BJ (cell line): Measurements from ENCODE around the gene FLAD1. TPM values are rescaled to one million over a fixed set of nuclear protein-coding genes. Genes with fewer than 3 reads are reported as not detected.

Experiments
- CTCF ChIA-PET: fragments of 350-600 bp; formaldehyde crosslinking; extraction: SDS; loops from one replicate; lab custom pipeline; 2021; ENCODE audit warnings: antibody characterized with exemption, inconsistent platforms; lab: Yijun Ruan, JAX
- POLR2A ChIA-PET: fragments of 300-600 bp; sonication (Branson Sonifier 250); formaldehyde crosslinking; extraction: SDS; loops from one replicate; lab custom pipeline; 2021; ENCODE audit warnings: antibody characterized with exemption; lab: Charles Lee
- DNase-seq: peaks from one replicate; pipeline ENCODE4 v3.0.0-alpha.2; 2011; ENCODE audit warnings: low read depth
- H3K27me3 ChIP-seq: 2 replicates; pipeline ENCODE4 v1.6.0; 2011; ENCODE audit warnings: low read length; ENCODE audit not compliant: control insufficient read depth, insufficient read depth
- H3K36me3 ChIP-seq: 2 replicates; pipeline ENCODE4 v1.5.1; 2011; ENCODE audit warnings: low read length; ENCODE audit not compliant: control insufficient read depth, insufficient read depth
- H3K4me3 ChIP-seq: 2 replicates; pipeline ENCODE4 v1.5.1; 2011; ENCODE audit warnings: low read depth, mild to moderate bottlenecking, control low read depth, low read length
- CTCF ChIP-seq: IDR thresholded peaks from 2 replicates; pipeline ENCODE4 v1.5.1; 2011; ENCODE audit warnings: low read depth, mild to moderate bottlenecking, control low read depth, inconsistent platforms, low read length, moderate library complexity; ENCODE audit not compliant: insufficient read depth
- polyA plus RNA-seq: library from polyadenylated mRNA; depleted of rRNA; stranded (reverse); fragments of >200 nt; gene quantifications from 2 replicates; pipeline ENCODE4 v1.2.3, GENCODE V29; 2011

The FLAD1 gene
- polyA plus RNA-seq, 1 experiment = 40.5 TPM

DNA sequence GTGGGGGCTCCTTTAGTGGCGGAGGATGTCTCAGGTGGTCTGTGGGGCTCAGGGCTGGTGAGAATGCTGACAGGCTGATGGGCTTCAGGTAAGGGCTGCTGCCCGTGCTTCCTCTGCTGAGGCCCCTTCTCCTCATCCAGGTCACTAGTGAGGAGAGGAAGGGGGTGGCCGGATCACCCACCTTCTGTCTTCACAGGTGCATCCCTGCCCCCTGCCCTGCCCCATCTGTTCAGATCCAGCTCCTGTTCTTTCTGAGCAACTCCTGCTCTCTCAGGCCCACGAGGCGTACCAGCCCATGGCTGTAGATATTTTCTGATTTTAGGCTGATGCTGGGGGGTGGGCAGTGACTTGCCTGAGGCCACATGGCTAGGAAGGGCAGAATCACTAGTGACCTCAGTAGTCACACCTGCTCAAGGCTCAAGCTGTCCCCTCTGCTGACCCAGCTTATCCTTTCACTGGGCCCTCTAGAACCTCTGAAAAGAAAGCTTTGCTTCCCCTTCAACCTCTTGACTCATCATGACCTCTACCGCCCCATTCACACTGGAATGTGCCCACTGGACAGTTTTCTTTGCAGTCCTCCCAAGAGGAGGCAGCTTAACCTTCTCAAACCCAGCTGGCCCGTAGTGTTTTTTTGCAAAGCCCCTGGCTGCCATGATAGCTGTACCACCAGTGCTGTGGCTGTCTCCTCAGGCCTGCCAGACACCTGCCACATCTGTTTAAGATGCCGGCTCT is 35.6 kb downstream of the FLAD1 start:
- no peak for TF ChIP-seq CTCF
- peaks cover 8% of the 10 kb centered on the region; the same call in 1 of the 2 replicates for H3K36me3 ChIP-seq
- ChIA-PET CTCF (interaction anchor here (0.6 to 10.2 kb wide), 14 partner anchors 14 to 73 kb away, joined by 3 to 95 read pairs (median 6); partner anchors contain the start of genes EFNA3, LENEP, PBXIP1 and PYGO2), POLR2A (no interaction called here)
- DNase-seq = no peak
- no peak overlapping the region for H3K4me3 ChIP-seq
- H3K27me3 ChIP-seq = no peaks in the 10 kb centered on the region

- no peak for TF ChIP-seq CTCF
- Histone ChIP-seq H3K36me3 (peaks cover 8% of the 10 kb centered on the region; the same call in 1 of the 2 replicates), H3K27me3 (no peaks in the 10 kb centered on the region), H3K4me3 (no peak overlapping the region)
- no peak for DNase-seq
- POLR2A ChIA-PET = no interaction called here
- CTCF ChIA-PET = interaction anchor here (0.6 to 10.2 kb wide), 10 partner anchors 15 to 83 kb away, joined by 3 to 95 read pairs (median 6); partner anchors contain the start of genes ADAM15, LENEP, PBXIP1 and PMVK
These were observed 36.5 kb downstream of the FLAD1 start for GRCh38 chr1:155019377-155020245.

DNA sequence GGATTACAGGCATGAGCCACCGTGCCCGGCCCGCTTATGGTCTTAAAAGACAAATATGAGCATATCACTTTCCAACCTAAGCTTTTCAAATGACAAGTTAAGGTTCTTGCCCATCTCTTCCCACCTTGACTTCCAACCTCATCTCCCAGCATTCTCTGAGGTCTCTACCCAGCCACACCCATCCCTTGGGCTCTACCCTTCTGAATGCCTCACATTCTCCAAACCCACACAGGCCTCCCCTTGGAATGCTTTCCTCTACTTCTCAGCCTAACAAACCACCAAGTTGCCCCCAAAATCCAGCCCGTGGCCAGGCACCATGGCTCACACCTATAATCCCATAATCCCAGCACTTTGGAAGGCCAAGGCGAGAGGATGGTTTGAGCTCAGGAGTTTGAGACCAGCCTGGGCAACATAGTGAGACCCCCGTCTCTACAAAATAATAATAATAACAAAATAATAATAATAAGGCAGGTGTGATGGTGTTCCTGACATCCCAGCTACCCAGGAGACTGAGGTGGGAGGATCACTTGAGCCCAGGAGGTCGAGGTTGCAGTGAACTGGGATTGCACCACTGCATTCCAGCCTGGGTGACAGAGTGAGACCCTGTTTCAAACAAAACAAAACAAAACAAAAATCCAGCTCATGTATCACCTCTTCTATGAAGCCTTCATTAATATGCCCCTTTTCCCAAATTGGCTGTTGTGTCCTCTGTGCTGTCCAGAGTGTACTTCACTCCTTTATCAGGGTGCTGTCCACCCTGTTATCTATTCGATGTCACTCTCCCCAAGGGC is 39.2 kb downstream of the FLAD1 start:
- TF ChIP-seq CTCF = no peak
- ChIA-PET POLR2A (no interaction called here), CTCF (interaction anchor here (0.7 to 6.7 kb wide), 7 partner anchors 21 to 463 kb away, joined by 3 to 55 read pairs (median 4); partner anchors contain the start of gene PBXIP1)
- no peaks in the 10 kb centered on the region for H3K27me3 ChIP-seq
- H3K36me3 ChIP-seq = peaks cover 1% of the 10 kb centered on the region; the same call in 1 of the 2 replicates
- no peak for DNase-seq
- no peak overlapping the region for H3K4me3 ChIP-seq

DNA sequence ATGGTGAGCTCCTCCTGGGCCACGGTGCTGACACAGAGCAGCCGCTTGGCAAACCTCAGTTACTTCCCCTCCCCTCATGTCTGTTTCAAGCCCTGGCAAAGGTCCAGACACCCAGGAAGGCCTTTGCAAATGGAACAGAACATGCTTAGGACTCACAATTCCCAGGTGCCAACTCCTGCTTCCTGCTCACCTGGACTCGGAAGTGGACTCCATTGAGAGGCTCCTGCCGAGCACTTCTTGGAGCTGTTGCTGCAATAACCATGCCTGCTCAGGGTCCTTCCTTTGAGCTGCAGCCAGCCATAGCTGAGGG is 39.7 kb downstream of the FLAD1 start:
- TF ChIP-seq CTCF = no peak
- Histone ChIP-seq H3K4me3 (no peak overlapping the region), H3K27me3 (no peaks in the 10 kb centered on the region), H3K36me3 (peaks cover 1% of the 10 kb centered on the region; the same call in 1 of the 2 replicates)
- DNase-seq = no peak
- POLR2A ChIA-PET = no interaction called here
- CTCF ChIA-PET = interaction anchor here (0.6 to 1.5 kb wide), 6 partner anchors 8 to 463 kb away, joined by 3 to 4 read pairs (median 3); no protein-coding TSS in a partner anchor
